ENCODE data around the gene GALR3.

Gene GALR3

GRCh38 chr22:37830093-37830842, 7.1 kb downstream of the GALR3 start:
- CTCF ChIA-PET = no interaction called here
- TF ChIP-seq LEF1 (IDR thresholded peaks at IDR 0.05; ENCODE audit: borderline replicate concordance) (no peak), SP1 (IDR thresholded peaks at IDR 0.05) (no peak), PKNOX1 (IDR thresholded peaks at IDR 0.05) (no peak), CTBP1 (IDR thresholded peaks at IDR 0.05; ENCODE audit: borderline replicate concordance) (no peak), ZNF384 (IDR thresholded peaks at IDR 0.05) (no peak), SUZ12 (IDR thresholded peaks at IDR 0.05) (no peak), TARDBP (IDR thresholded peaks at IDR 0.05) (no peak)

GRCh38 chr22:37831472-37831871, 8.3 kb downstream of the GALR3 start:
- TF ChIP-seq ELF4 (IDR thresholded peaks at IDR 0.05) (no peak), HDGF (IDR thresholded peaks at IDR 0.05; ENCODE audit: borderline replicate concordance) (no peak), LEF1 (IDR thresholded peaks at IDR 0.05; ENCODE audit: borderline replicate concordance) (no peak), FOXK2 (IDR thresholded peaks at IDR 0.05) (no peak), CTBP1 (IDR thresholded peaks at IDR 0.05; ENCODE audit: borderline replicate concordance) (no peak), TARDBP (IDR thresholded peaks at IDR 0.05) (no peak), FOXA1 (IDR thresholded peaks at IDR 0.05) (no peak), ARNT (IDR thresholded peaks at IDR 0.05) (no peak), SP1 (IDR thresholded peaks at IDR 0.05) (no peak), SUZ12 (IDR thresholded peaks at IDR 0.05) (no peak), FOXM1 (IDR thresholded peaks at IDR 0.05; ENCODE audit: borderline replicate concordance) (no peak), NFRKB (IDR thresholded peaks at IDR 0.05) (no peak), BHLHE40 (IDR thresholded peaks at IDR 0.05; ENCODE audit: borderline replicate concordance) (no peak), ZNF384 (IDR thresholded peaks at IDR 0.05) (no peak), L3MBTL2 (conservative IDR thresholded peaks at IDR 0.05) (no peak), PKNOX1 (IDR thresholded peaks at IDR 0.05) (no peak)
- ChIA-PET CTCF (no interaction called here), POLR2A (no interaction called here)
- no peak for DNase-seq (ENCODE audit: extremely low spot score)

More at GRCh38 chr22:37830093-37830842, 7.1 kb downstream of the GALR3 start:
- POLR2A ChIA-PET = interaction anchor here (0.9 kb wide), 1 partner anchor 14 kb away, joined by 3 read pairs; the partner anchor contains the start of gene ANKRD54
- DNase-seq (ENCODE audit: extremely low spot score) = no peak

- CTCF ChIA-PET = no interaction called here
- no peak for DNase-seq (ENCODE audit: extremely low spot score)
- POLR2A ChIA-PET = no interaction called here
Observed at GRCh38 chr22:37832022-37832857, 9.1 kb downstream of the GALR3 start.

GRCh38 chr22:37842015-37842793, 19.0 kb downstream of the GALR3 start:
- CTCF ChIA-PET = interaction anchor here (2.7 kb wide), 1 partner anchor 25 kb away, joined by 8 read pairs; no protein-coding TSS in a partner anchor
- POLR2A ChIA-PET = interaction anchor here (1.9 kb wide), 1 partner anchor 24 kb away, joined by 5 read pairs; no protein-coding TSS in a partner anchor
- DNase-seq (ENCODE audit: extremely low spot score) = no peak
- TF ChIP-seq FOXM1 (IDR thresholded peaks at IDR 0.05; ENCODE audit: borderline replicate concordance) (no peak), TARDBP (IDR thresholded peaks at IDR 0.05) (no peak), L3MBTL2 (conservative IDR thresholded peaks at IDR 0.05) (no peak), ARNT (IDR thresholded peaks at IDR 0.05) (no peak), HDGF (IDR thresholded peaks at IDR 0.05; ENCODE audit: borderline replicate concordance) (no peak), LEF1 (IDR thresholded peaks at IDR 0.05; ENCODE audit: borderline replicate concordance) (no peak)

More at GRCh38 chr22:37832022-37832857, 9.1 kb downstream of the GALR3 start:
- TF ChIP-seq NFRKB (IDR thresholded peaks at IDR 0.05) = no peak
- no peak for TF ChIP-seq PKNOX1 (IDR thresholded peaks at IDR 0.05)
- no peak for TF ChIP-seq FOXM1 (IDR thresholded peaks at IDR 0.05; ENCODE audit: borderline replicate concordance)
- TF ChIP-seq LEF1 (IDR thresholded peaks at IDR 0.05; ENCODE audit: borderline replicate concordance) = no peak
- no peak for TF ChIP-seq L3MBTL2 (conservative IDR thresholded peaks at IDR 0.05)
- no peak for TF ChIP-seq SP1 (IDR thresholded peaks at IDR 0.05)
- no peak for TF ChIP-seq ZNF384 (IDR thresholded peaks at IDR 0.05)
- TF ChIP-seq FOXK2 (IDR thresholded peaks at IDR 0.05) = no peak
- TF ChIP-seq TARDBP (IDR thresholded peaks at IDR 0.05) = no peak

GRCh38 chr22:37843741-37844089, 20.5 kb downstream of the GALR3 start:
- CTCF ChIA-PET = interaction anchor here (0.6 to 2.7 kb wide), 6 partner anchors 16 to 108 kb away, joined by 3 to 9 read pairs (median 6); no protein-coding TSS in a partner anchor
- no peak; the same call in 1 of the 2 replicates for TF ChIP-seq LEF1 (IDR thresholded peaks at IDR 0.05; ENCODE audit: borderline replicate concordance)
- peak; percentile 67 for DNase-seq (ENCODE audit: extremely low spot score)

More at GRCh38 chr22:37843741-37844089, 20.5 kb downstream of the GALR3 start:
- POLR2A ChIA-PET = interaction anchor here (0.6 to 2.0 kb wide), 14 partner anchors 8 to 338 kb away, joined by 3 to 20 read pairs (median 4); partner anchors contain the start of genes GALR3, GCAT, MICALL1 and PDXP

Measured in HEK293T (cell line).